Breast epithelium (tissue), 3 donors: ENCODE results near the gene TMEM222.

Source experiments
- POLR2A ChIP-seq: fragments of 450-650 bp; IDR thresholded peaks from one replicate; pipeline ENCODE4 v1.6.1; 2016; ENCODE audit warnings: antibody characterized with exemption, mild to moderate bottlenecking, moderate library complexity
- POLR2AphosphoS5 ChIP-seq, 3 donors: sonication (generic); formaldehyde crosslinking; IDR thresholded peaks; one replicate each; pipeline ENCODE4 v1.6.1; 2017; ENCODE audit warnings: antibody characterized with exemption in 3 of 3
- TF ChIP-seq, protein P1 (sequence below), 3 donors: fragments of 450-650 bp; IDR thresholded peaks; one replicate each; pipeline ENCODE4 v1.5.1; 2016 to 2017; ENCODE audit warnings: antibody characterized with exemption in 3 of 3, mild to moderate bottlenecking in 3 of 3, moderate library complexity in 3 of 3

DNA sequence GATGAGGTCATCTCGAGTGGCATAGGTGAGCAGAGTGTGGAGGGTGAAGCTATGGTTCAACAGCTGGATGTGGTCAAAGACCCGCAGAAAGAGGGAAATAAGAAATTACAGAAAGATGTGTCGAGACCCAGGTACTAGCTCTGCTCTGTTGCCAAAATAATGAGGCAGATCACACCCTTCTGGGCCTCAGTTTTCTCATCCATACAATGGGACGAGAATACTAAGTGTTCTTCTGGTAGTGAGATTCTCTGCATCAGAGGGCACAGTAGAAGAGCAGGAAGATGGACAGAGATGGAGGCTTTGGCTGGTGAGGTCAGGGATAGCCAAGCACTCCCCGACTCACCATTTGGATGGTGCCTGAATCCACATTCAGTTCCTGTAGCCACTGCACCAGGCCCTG lies 33.7 kb downstream of the TMEM222 start:
- TF ChIP-seq, protein P1, sequence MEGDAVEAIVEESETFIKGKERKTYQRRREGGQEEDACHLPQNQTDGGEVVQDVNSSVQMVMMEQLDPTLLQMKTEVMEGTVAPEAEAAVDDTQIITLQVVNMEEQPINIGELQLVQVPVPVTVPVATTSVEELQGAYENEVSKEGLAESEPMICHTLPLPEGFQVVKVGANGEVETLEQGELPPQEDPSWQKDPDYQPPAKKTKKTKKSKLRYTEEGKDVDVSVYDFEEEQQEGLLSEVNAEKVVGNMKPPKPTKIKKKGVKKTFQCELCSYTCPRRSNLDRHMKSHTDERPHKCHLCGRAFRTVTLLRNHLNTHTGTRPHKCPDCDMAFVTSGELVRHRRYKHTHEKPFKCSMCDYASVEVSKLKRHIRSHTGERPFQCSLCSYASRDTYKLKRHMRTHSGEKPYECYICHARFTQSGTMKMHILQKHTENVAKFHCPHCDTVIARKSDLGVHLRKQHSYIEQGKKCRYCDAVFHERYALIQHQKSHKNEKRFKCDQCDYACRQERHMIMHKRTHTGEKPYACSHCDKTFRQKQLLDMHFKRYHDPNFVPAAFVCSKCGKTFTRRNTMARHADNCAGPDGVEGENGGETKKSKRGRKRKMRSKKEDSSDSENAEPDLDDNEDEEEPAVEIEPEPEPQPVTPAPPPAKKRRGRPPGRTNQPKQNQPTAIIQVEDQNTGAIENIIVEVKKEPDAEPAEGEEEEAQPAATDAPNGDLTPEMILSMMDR (IDR thresholded peaks at IDR 0.05), result no peak
- no peak for TF ChIP-seq POLR2AphosphoS5 (IDR thresholded peaks at IDR 0.05)
- no peak for TF ChIP-seq POLR2A
